Keratinocyte (primary cell): ENCODE measurements around the gene GAP43. TPM values are rescaled to one million over a fixed set of nuclear protein-coding genes. Genes with fewer than 3 reads are reported as not detected.

ENCODE experiments used
- DNase-seq: peaks from one replicate; pipeline ENCODE4 v3.0.0-alpha.2; 2011; ENCODE audit warnings: low read depth, missing footprints, low spot score
- FAIRE-seq: peaks from 2 replicates; lab custom pipeline; 2011; peaks lifted over from hg19 to GRCh38; lab: Jason Lieb, UNC
- H2AFZ ChIP-seq: 2 replicates; pipeline ENCODE4 v1.6.0; 2012; ENCODE audit warnings: low read length, control low read depth, inconsistent platforms; ENCODE audit not compliant: control insufficient read depth
- H3K27ac ChIP-seq: 2 replicates; pipeline ENCODE4 v1.5.1; 2011; ENCODE audit warnings: low read length; ENCODE audit not compliant: control insufficient read depth, insufficient read depth
- H3K27me3 ChIP-seq: 3 replicates; pipeline ENCODE4 v1.6.0; 2011; ENCODE audit warnings: low read length; ENCODE audit not compliant: control insufficient read depth, insufficient read depth; ENCODE audit errors: extremely low read depth
- H3K36me3 ChIP-seq, 2 experiments: 2 replicates in 1 of 2; 3 replicates in 1 of 2; pipeline ENCODE4 v1.5.1; 2011; ENCODE audit warnings: low read length in 2 of 2, mild to moderate bottlenecking in 1 of 2; ENCODE audit not compliant: control insufficient read depth in 2 of 2, insufficient read depth in 2 of 2; ENCODE audit errors: extremely low read depth in 1 of 2
- H3K4me1 ChIP-seq: 3 replicates; pipeline ENCODE4 v1.5.1; 2011; ENCODE audit warnings: low read length; ENCODE audit not compliant: control insufficient read depth, insufficient read depth; ENCODE audit errors: extremely low read depth
- H3K4me2 ChIP-seq: 3 replicates; pipeline ENCODE4 v1.6.0; 2011; ENCODE audit warnings: low read depth, low read length; ENCODE audit not compliant: control insufficient read depth, insufficient read depth; ENCODE audit errors: extremely low read depth
- H3K4me3 ChIP-seq, 3 experiments: fragments of 200-600 bp in 1 of 3; sonication (generic) in 1 of 3; 2 replicates in 2 of 3; 3 replicates in 1 of 3; pipeline ENCODE4 v1.5.1; 2011 to 2016; ENCODE audit warnings: low read length in 3 of 3, mild to moderate bottlenecking in 3 of 3, control low read depth in 2 of 3, inconsistent platforms in 1 of 3, low read depth in 1 of 3, mixed read lengths in 1 of 3, mixed run types in 1 of 3, moderate library complexity in 1 of 3; ENCODE audit not compliant: control insufficient read depth in 2 of 3, insufficient read depth in 2 of 3; ENCODE audit errors: extremely low read depth in 1 of 3
- H3K79me2 ChIP-seq: 2 replicates; pipeline ENCODE4 v1.6.0; 2012; ENCODE audit warnings: low read length; ENCODE audit not compliant: control insufficient read depth, insufficient read depth
- H3K9ac ChIP-seq: 3 replicates; pipeline ENCODE4 v1.6.0; 2011; ENCODE audit warnings: low read length; ENCODE audit not compliant: control insufficient read depth, insufficient read depth; ENCODE audit errors: extremely low read depth
- H3K9me1 ChIP-seq: 3 replicates; pipeline ENCODE4 v1.6.0; 2011; ENCODE audit warnings: low read length; ENCODE audit not compliant: control insufficient read depth, insufficient read depth; ENCODE audit errors: extremely low read depth
- H3K9me3 ChIP-seq: 2 replicates; pipeline ENCODE4 v1.5.1; 2012; ENCODE audit warnings: low read depth, low read length; ENCODE audit not compliant: control insufficient read depth
- H4K20me1 ChIP-seq: 3 replicates; pipeline ENCODE4 v1.6.0; 2011; ENCODE audit warnings: low read length; ENCODE audit not compliant: control insufficient read depth, insufficient read depth; ENCODE audit errors: extremely low read depth
- CTCF ChIP-seq, 3 experiments: IDR thresholded peaks in 1 of 3; conservative IDR thresholded peaks in 1 of 3; optimal IDR thresholded peaks in 1 of 3; 2 replicates in 2 of 3; 3 replicates in 1 of 3; pipeline versions ENCODE3 to v1.5.1; 2011; ENCODE audit warnings: low read length in 3 of 3, mild to moderate bottlenecking in 3 of 3, moderate library complexity in 2 of 3, control low read depth in 1 of 3, inconsistent platforms in 1 of 3; ENCODE audit not compliant: insufficient read depth in 2 of 3; ENCODE audit errors: extremely low read depth in 1 of 3
- EZH2 ChIP-seq: IDR thresholded peaks from one replicate; pipeline ENCODE4 v1.6.1; 2012; ENCODE audit warnings: inconsistent platforms, mild to moderate bottlenecking, low read length, moderate library complexity
- dilution Hi-C: fragments of 300-500 bp; cut with MboI; formaldehyde crosslinking; loops from one replicate; pipeline ENCODE4 v1.7.0; 2020; ENCODE audit warnings: low sequenced_read_pairs; ENCODE audit not compliant: extremely low pct_ligation_motif_present
- polyA plus RNA-seq, 5 experiments: library from polyadenylated mRNA; depleted of rRNA in 3 of 5; stranded (reverse) in 3 of 5; stranded (forward) in 1 of 5; unstranded in 1 of 5; fragments of >200 nt; gene quantifications; 1 replicate in 1 of 5; 2 replicates in 3 of 5; 3 replicates in 1 of 5; pipeline versions ENCODE4 v1.2.1 to v1.2.3, GENCODE V29; 2011 to 2012; ENCODE audit warnings: missing spikeins in 2 of 5, low read depth in 1 of 5, low replicate concordance in 1 of 5

GAP43 gene
- polyA plus RNA-seq, 1 donor (not counting 4 experiments of a cell fraction or from before 2014, with no cell fraction given), result not detected

- no peaks in the 10 kb centered on the region for H4K20me1 ChIP-seq
- H3K79me2 ChIP-seq, result no peaks in the 10 kb centered on the region
- DNase-seq, result no peak
- H3K4me2 ChIP-seq, result no peak overlapping the region
- no peak overlapping the region for H3K4me3 ChIP-seq
- no peaks in the 10 kb centered on the region for H3K36me3 ChIP-seq
- dilution Hi-C loops, result no loop called here
- peak overlapping the region; percentile 35 for H2AFZ ChIP-seq
- no peaks in the 10 kb centered on the region for H3K9me3 ChIP-seq
- no peak for FAIRE-seq
- H3K27me3 ChIP-seq, result no peaks in the 10 kb centered on the region
- TF ChIP-seq EZH2 (no peak), CTCF (optimal IDR thresholded peaks at IDR 0.05 in 1 of 3, IDR thresholded peaks at IDR 0.05 in 1 of 3, conservative IDR thresholded peaks at IDR 0.05 in 1 of 3; ENCODE audit: extremely low read depth in 1 of 3, insufficient read depth in 2 of 3, low read length in 3 of 3) (no peak)
- H3K9me1 ChIP-seq, result no peaks in the 10 kb centered on the region
- H3K27ac ChIP-seq, result no peak overlapping the region
- peaks cover 12% of the 10 kb centered on the region for H3K4me1 ChIP-seq
- H3K9ac ChIP-seq, result no peak overlapping the region
Measured at GRCh38 chr3:115698851-115699591, 75.7 kb downstream of the GAP43 start.

DNA sequence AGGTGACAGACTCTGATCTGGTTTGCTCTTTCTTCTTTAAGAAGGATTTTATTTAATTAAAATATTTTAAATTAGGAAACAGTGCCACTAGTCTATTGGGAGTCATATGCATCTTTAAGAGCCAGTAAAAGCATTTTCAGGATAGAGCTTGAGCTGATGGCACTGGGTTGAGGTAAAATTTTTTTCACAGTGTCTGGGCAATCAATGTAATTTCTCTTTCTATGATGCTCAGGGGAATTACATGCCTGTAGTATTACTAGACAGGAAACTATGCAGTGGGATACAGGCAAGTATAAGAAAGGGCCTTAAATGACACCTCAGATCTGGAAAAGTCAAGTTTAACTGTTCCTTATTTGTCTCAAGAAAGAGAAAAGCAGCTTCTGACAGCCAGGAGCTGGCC lies 76.4 kb downstream of the GAP43 start:
- H3K27ac ChIP-seq, result no peak overlapping the region
- no peaks in the 10 kb centered on the region for H3K36me3 ChIP-seq
- H3K27me3 ChIP-seq, result no peaks in the 10 kb centered on the region
- FAIRE-seq (no peak), DNase-seq (no peak)
- dilution Hi-C loops, result no loop called here
- peaks cover 11% of the 10 kb centered on the region for H3K4me1 ChIP-seq
- no peak overlapping the region for H2AFZ ChIP-seq
- no peak overlapping the region for H3K4me3 ChIP-seq
- H3K79me2 ChIP-seq, result no peaks in the 10 kb centered on the region
- H3K9me1 ChIP-seq, result no peaks in the 10 kb centered on the region
- H3K9me3 ChIP-seq, result no peaks in the 10 kb centered on the region
- TF ChIP-seq EZH2, result no peak
- no peak for TF ChIP-seq CTCF (optimal IDR thresholded peaks at IDR 0.05 in 1 of 3, IDR thresholded peaks at IDR 0.05 in 1 of 3, conservative IDR thresholded peaks at IDR 0.05 in 1 of 3; ENCODE audit: extremely low read depth in 1 of 3, insufficient read depth in 2 of 3, low read length in 3 of 3)
- H3K9ac ChIP-seq, result no peak overlapping the region
- no peaks in the 10 kb centered on the region for H4K20me1 ChIP-seq
- H3K4me2 ChIP-seq, result no peak overlapping the region
